HEK293 (cell line): ENCODE results near the gene CHD8.

Experiments used
- CTCF ChIP-seq: fragments of 450-650 bp; formaldehyde crosslinking; IDR thresholded peaks from 2 replicates; pipeline ENCODE4 v1.5.1; 2016; ENCODE audit warnings: missing biosample characterization, missing genetic modification characterization
- GLI4 ChIP-seq: fragments of 450-650 bp; formaldehyde crosslinking; IDR thresholded peaks from 2 replicates; pipeline ENCODE4 v1.5.1; 2016; ENCODE audit warnings: missing biosample characterization, missing genetic modification characterization
- KLF10 ChIP-seq: fragments of 450-650 bp; IDR thresholded peaks from 2 replicates; pipeline ENCODE4 v1.5.1; 2018; ENCODE audit warnings: missing biosample characterization, mild to moderate bottlenecking, missing genetic modification characterization
- KLF16 ChIP-seq: fragments of 450-650 bp; formaldehyde crosslinking; IDR thresholded peaks from 2 replicates; pipeline ENCODE4 v1.5.1; 2017; ENCODE audit warnings: missing biosample characterization, missing genetic modification characterization
- KLF8 ChIP-seq: fragments of 450-650 bp; formaldehyde crosslinking; IDR thresholded peaks from 2 replicates; pipeline ENCODE4 v1.5.1; 2016; ENCODE audit warnings: missing biosample characterization, missing genetic modification characterization
- PATZ1 ChIP-seq: fragments of 450-650 bp; formaldehyde crosslinking; IDR thresholded peaks from 2 replicates; pipeline ENCODE4 v1.5.1; 2016; ENCODE audit warnings: missing biosample characterization, missing genetic modification characterization
- ZBTB17 ChIP-seq: fragments of 450-650 bp; formaldehyde crosslinking; IDR thresholded peaks from 2 replicates; pipeline ENCODE4 v1.5.1; 2016; ENCODE audit warnings: missing biosample characterization, missing genetic modification characterization
- ZBTB20 ChIP-seq: fragments of 450-650 bp; formaldehyde crosslinking; IDR thresholded peaks from 2 replicates; pipeline ENCODE4 v1.5.1; 2016; ENCODE audit warnings: missing biosample characterization, missing genetic modification characterization
- ZBTB48 ChIP-seq: fragments of 450-650 bp; formaldehyde crosslinking; IDR thresholded peaks from 2 replicates; pipeline ENCODE4 v1.5.1; 2016; ENCODE audit warnings: missing biosample characterization, missing genetic modification characterization
- ZBTB7A ChIP-seq: fragments of 450-650 bp; formaldehyde crosslinking; IDR thresholded peaks from 2 replicates; pipeline ENCODE4 v1.5.1; 2016; ENCODE audit warnings: low read depth, missing biosample characterization, missing genetic modification characterization
- ZNF133 ChIP-seq: fragments of 450-650 bp; formaldehyde crosslinking; IDR thresholded peaks from 2 replicates; pipeline ENCODE4 v1.5.1; 2016; ENCODE audit warnings: missing biosample characterization, missing genetic modification characterization
- ZNF138 ChIP-seq: fragments of 450-650 bp; formaldehyde crosslinking; IDR thresholded peaks from 2 replicates; pipeline ENCODE4 v1.5.1; 2016; ENCODE audit warnings: missing biosample characterization, missing genetic modification characterization, borderline replicate concordance
- ZNF140 ChIP-seq: fragments of 450-650 bp; formaldehyde crosslinking; IDR thresholded peaks from 2 replicates; pipeline ENCODE4 v1.5.1; 2016; ENCODE audit warnings: missing biosample characterization, missing genetic modification characterization
- ZNF148 ChIP-seq: fragments of 450-650 bp; formaldehyde crosslinking; IDR thresholded peaks from 2 replicates; pipeline ENCODE4 v1.5.0; 2017; ENCODE audit warnings: missing biosample characterization, missing genetic modification characterization, borderline replicate concordance
- ZNF2 ChIP-seq: fragments of 450-650 bp; formaldehyde crosslinking; IDR thresholded peaks from 2 replicates; pipeline ENCODE4 v1.5.1; 2016; ENCODE audit warnings: missing biosample characterization, missing genetic modification characterization
- ZNF24 ChIP-seq: fragments of 450-650 bp; formaldehyde crosslinking; IDR thresholded peaks from 2 replicates; pipeline ENCODE4 v1.5.1; 2016; ENCODE audit warnings: missing biosample characterization, missing genetic modification characterization
- ZNF311 ChIP-seq: fragments of 450-650 bp; formaldehyde crosslinking; IDR thresholded peaks from 2 replicates; pipeline ENCODE4 v1.5.1; 2017; ENCODE audit warnings: missing biosample characterization, missing genetic modification characterization, borderline replicate concordance
- ZNF335 ChIP-seq: fragments of 450-650 bp; formaldehyde crosslinking; conservative IDR thresholded peaks from 2 replicates; pipeline ENCODE4 v1.5.1; 2016; ENCODE audit warnings: missing biosample characterization, missing genetic modification characterization
- ZNF366 ChIP-seq: fragments of 450-650 bp; formaldehyde crosslinking; conservative IDR thresholded peaks from 2 replicates; pipeline ENCODE4 v1.5.1; 2016; ENCODE audit warnings: missing biosample characterization, missing genetic modification characterization
- ZNF391 ChIP-seq: fragments of 450-650 bp; formaldehyde crosslinking; IDR thresholded peaks from 2 replicates; pipeline ENCODE4 v1.5.1; 2016; ENCODE audit warnings: low read depth, missing biosample characterization, missing genetic modification characterization, borderline replicate concordance
- ZNF394 ChIP-seq: fragments of 450-650 bp; formaldehyde crosslinking; IDR thresholded peaks from 2 replicates; pipeline ENCODE4 v1.5.1; 2016; ENCODE audit warnings: missing biosample characterization, missing genetic modification characterization, mild to moderate bottlenecking, moderate library complexity, borderline replicate concordance
- ZNF398 ChIP-seq: fragments of 450-650 bp; formaldehyde crosslinking; IDR thresholded peaks from 2 replicates; pipeline ENCODE4 v1.5.1; 2017; ENCODE audit warnings: missing biosample characterization, missing genetic modification characterization
- ZNF473 ChIP-seq: fragments of 450-650 bp; formaldehyde crosslinking; IDR thresholded peaks from 2 replicates; pipeline ENCODE4 v1.5.1; 2017; ENCODE audit warnings: missing biosample characterization, missing genetic modification characterization
- ZNF488 ChIP-seq: fragments of 450-650 bp; formaldehyde crosslinking; IDR thresholded peaks from 2 replicates; pipeline ENCODE4 v1.5.1; 2016; ENCODE audit warnings: missing biosample characterization, missing genetic modification characterization
- ZNF596 ChIP-seq: fragments of 450-650 bp; IDR thresholded peaks from 2 replicates; pipeline ENCODE4 v1.5.0; 2018; ENCODE audit warnings: missing biosample characterization, mild to moderate bottlenecking, missing genetic modification characterization, moderate library complexity
- ZNF629 ChIP-seq: fragments of 450-650 bp; formaldehyde crosslinking; IDR thresholded peaks from 2 replicates; pipeline ENCODE4 v1.5.1; 2017; ENCODE audit warnings: missing biosample characterization, missing genetic modification characterization
- ZXDB ChIP-seq: fragments of 450-650 bp; formaldehyde crosslinking; IDR thresholded peaks from 2 replicates; pipeline ENCODE4 v1.5.1; 2016; ENCODE audit warnings: missing biosample characterization, missing genetic modification characterization
- TF ChIP-seq, protein P1 (sequence below): fragments of 450-650 bp; formaldehyde crosslinking; IDR thresholded peaks from 2 replicates; pipeline ENCODE4 v1.5.1; 2016; ENCODE audit warnings: missing biosample characterization, missing genetic modification characterization
- TF ChIP-seq, protein P2 (sequence below): fragments of 450-650 bp; formaldehyde crosslinking; IDR thresholded peaks from 2 replicates; pipeline ENCODE4 v1.5.1; 2016; ENCODE audit warnings: missing biosample characterization, missing genetic modification characterization

The CHD8 gene

GRCh38 chr14:21476925-21477681 lies 21.2 kb upstream of the CHD8 start, which contains the start of the genes RAB2B and TOX4 (continued):
- TF ChIP-seq CTCF (tag by site-specific recombination) (peak; percentile 98), ZBTB48 (tag by site-specific recombination) (peak; percentile 25; the same call in 1 of the 2 replicates), ZNF596 (tag by site-specific recombination) (no peak), GLI4 (no peak; the same call in 1 of the 2 replicates), ZNF311 (tag by site-specific recombination) (no peak), ZNF133 (no peak), ZNF148 (tag by site-specific recombination) (no peak), ZNF24 (peak; percentile 33; the same call in 1 of the 2 replicates), ZNF366 (peak; percentile 63), ZNF335 (tag by site-specific recombination) (peak; percentile 53; the same call in 1 of the 2 replicates), ZNF488 (tag by site-specific recombination) (no peak), KLF16 (tag by site-specific recombination) (peak; percentile 87), ZNF2 (tag by site-specific recombination) (peak; percentile 72; the same call in 1 of the 2 replicates), ZNF473 (tag by site-specific recombination) (no peak), ZXDB (tag by site-specific recombination) (peak; percentile 85), ZNF394 (peak; percentile 79; the same call in 1 of the 2 replicates), ZNF629 (tag by site-specific recombination) (peak; percentile 89), ZNF138 (no peak), ZBTB7A (tag by site-specific recombination) (peak; percentile 83; the same call in 1 of the 2 replicates), PATZ1 (tag by site-specific recombination) (peak; percentile 91), ZNF391 (tag by site-specific recombination) (peak; percentile 87), ZBTB20 (tag by site-specific recombination) (peak; percentile 18; the same call in 1 of the 2 replicates), KLF10 (tag by site-specific recombination) (no peak), ZNF140 (tag by site-specific recombination) (no peak), ZBTB17 (tag by site-specific recombination) (peak; percentile 90), ZNF398 (peak; percentile 67; the same call in 1 of the 2 replicates), KLF8 (peak; percentile 89)
- TF ChIP-seq, protein P1, sequence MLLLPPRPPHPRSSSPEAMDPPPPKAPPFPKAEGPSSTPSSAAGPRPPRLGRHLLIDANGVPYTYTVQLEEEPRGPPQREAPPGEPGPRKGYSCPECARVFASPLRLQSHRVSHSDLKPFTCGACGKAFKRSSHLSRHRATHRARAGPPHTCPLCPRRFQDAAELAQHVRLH = peak; percentile 77; the same call in 1 of the 2 replicates
- TF ChIP-seq, protein P2, sequence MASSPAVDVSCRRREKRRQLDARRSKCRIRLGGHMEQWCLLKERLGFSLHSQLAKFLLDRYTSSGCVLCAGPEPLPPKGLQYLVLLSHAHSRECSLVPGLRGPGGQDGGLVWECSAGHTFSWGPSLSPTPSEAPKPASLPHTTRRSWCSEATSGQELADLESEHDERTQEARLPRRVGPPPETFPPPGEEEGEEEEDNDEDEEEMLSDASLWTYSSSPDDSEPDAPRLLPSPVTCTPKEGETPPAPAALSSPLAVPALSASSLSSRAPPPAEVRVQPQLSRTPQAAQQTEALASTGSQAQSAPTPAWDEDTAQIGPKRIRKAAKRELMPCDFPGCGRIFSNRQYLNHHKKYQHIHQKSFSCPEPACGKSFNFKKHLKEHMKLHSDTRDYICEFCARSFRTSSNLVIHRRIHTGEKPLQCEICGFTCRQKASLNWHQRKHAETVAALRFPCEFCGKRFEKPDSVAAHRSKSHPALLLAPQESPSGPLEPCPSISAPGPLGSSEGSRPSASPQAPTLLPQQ = peak; percentile 51
